Mucosa of rectum (tissue), 2 donors: Measurements from ENCODE around the gene OVOL2.
"Not testable (repeated sequence)": the region's sequence is repeated elsewhere in the genome, so short reads cannot be mapped to it uniquely, and the experiment has no call there.

Experiments
- H3K27ac ChIP-seq, 2 donors: one replicate each; pipeline ENCODE4 v1.7.0; 2013; ENCODE audit warnings: inconsistent platforms in 2 of 2, low read depth in 2 of 2, low read length in 2 of 2
- H3K27me3 ChIP-seq, 2 donors: one replicate each; pipeline ENCODE4 v1.7.0; 2013; ENCODE audit warnings: low read length in 2 of 2; ENCODE audit not compliant: control insufficient read depth in 2 of 2, insufficient read depth in 2 of 2
- H3K36me3 ChIP-seq, 2 donors: one replicate each; pipeline ENCODE4 v1.7.0; 2013; ENCODE audit warnings: low read length in 2 of 2; ENCODE audit not compliant: control insufficient read depth in 2 of 2, insufficient read depth in 2 of 2
- H3K4me1 ChIP-seq, 2 donors: one replicate each; pipeline ENCODE4 v1.7.0; 2013; ENCODE audit warnings: low read length in 2 of 2, mild to moderate bottlenecking in 1 of 2; ENCODE audit not compliant: control insufficient read depth in 2 of 2, insufficient read depth in 2 of 2
- H3K4me3 ChIP-seq, 2 donors: one replicate each; pipeline ENCODE4 v1.7.0; 2013; ENCODE audit warnings: low read length in 2 of 2
- H3K9ac ChIP-seq, 2 donors: one replicate each; pipeline ENCODE4 v1.7.0; 2013; ENCODE audit warnings: low read length in 2 of 2, low read depth in 1 of 2, mild to moderate bottlenecking in 1 of 2
- H3K9me3 ChIP-seq, 2 donors: one replicate each; pipeline ENCODE4 v1.7.0; 2013; ENCODE audit warnings: low read length in 2 of 2; ENCODE audit not compliant: control insufficient read depth in 2 of 2
- donor health status: healthy.
- donor health status: Normal muscosa, but diverticular disease.

The OVOL2 gene

DNA sequence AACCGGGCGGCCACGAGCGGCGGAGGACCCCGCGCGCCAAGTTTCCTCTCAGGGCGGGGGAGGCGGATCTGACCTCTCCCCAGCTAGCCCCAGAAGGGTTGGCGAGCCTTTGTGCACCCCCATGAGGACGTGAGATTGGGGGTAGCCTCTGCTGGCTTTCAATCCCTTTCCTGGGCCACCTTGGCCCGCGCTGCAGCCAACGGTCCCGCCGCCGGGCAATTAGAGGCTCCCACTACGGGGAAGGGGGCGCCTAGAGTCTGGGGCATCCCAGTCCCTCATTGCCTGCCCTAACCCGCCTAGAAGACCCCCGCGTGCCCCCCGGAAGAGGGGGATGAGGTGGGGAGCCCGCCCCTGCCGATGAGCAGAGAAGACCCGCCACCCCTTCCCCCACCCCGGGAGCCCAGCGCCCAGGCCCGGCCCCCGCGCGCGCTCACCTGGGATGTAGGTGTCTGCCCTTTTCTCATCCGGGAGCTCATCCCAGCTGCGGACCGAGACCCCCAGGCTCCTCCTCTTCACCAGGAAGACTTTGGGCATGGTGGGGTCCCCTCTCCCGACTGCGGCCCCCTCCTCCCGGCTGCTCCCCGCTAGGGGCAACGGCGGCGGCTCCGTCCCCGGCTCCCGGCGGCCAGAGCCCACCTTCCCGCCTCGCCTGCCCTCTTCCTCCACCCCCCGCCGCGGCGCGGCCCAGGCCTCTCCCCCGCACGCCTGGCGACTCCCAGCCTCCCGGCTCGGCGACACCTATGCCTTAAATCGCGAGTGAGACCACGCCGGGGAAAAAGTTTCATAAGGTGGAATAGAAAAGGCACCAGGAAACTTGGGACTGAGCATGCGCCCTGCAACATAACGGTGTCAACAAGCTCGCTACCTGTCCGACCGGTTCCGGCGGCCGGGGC, at the start of gene OVOL2:
Gene OVOL2 (minus strand): TSS at position 816 of the 893 bp plus-strand sequence. CDS start 282 bp downstream, at position 534.
- peaks cover 21 to 27% of the 10 kb centered on the region in 2 donors for H3K4me1 ChIP-seq
- no peaks in the 10 kb centered on the region for H3K9me3 ChIP-seq
- H3K27ac ChIP-seq: peak within 1 kb of the TSS; percentile 97 to 98
- peaks cover 0 to 5% of the 10 kb centered on the region in 2 donors for H3K36me3 ChIP-seq
- H3K4me3 ChIP-seq: peak within 1 kb of the TSS; percentile 66
- H3K9ac ChIP-seq: peak within 1 kb of the TSS; percentile 68 to 85
- peaks cover 8 to 14% of the 10 kb centered on the region in 2 donors for H3K27me3 ChIP-seq

DNA sequence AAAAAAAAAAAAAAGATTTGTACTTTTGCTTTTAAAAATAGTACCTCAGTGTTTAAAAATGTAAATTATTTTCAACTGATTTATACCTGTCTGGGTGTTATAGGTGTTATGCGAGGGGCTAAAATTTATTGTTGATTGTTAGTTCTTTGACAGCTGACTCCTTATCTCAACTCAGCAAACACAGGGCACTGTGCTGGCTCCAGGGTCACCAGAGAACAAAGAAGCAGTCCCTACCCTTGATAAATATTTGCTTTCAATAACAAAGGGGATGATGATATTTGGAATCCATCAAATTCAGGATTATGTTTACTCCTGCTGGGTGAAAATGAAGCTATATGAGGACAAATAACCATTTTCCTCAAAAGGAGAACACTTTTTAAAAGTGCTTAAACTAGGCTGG, 45.8 kb upstream of the OVOL2 start:
- H3K36me3 ChIP-seq: no peaks in the 10 kb centered on the region
- H3K4me3 ChIP-seq: no peak overlapping the region
- no peaks in the 10 kb centered on the region for H3K27me3 ChIP-seq
- no peak overlapping the region for H3K27ac ChIP-seq
- H3K4me1 ChIP-seq: no peaks in the 10 kb centered on the region
- H3K9me3 ChIP-seq: no peaks in the 10 kb centered on the region
- no peak overlapping the region for H3K9ac ChIP-seq

GRCh38 chr20:18101125-18101810, 43.6 kb upstream of the OVOL2 start:
- Histone ChIP-seq H3K9me3 (no peaks in the 10 kb centered on the region), H3K4me3 (no peak overlapping the region), H3K27me3 (no peaks in the 10 kb centered on the region), H3K36me3 (no peaks in the 10 kb centered on the region), H3K9ac (no peak overlapping the region), H3K27ac (no peak overlapping the region), H3K4me1 (no peaks in the 10 kb centered on the region)

DNA sequence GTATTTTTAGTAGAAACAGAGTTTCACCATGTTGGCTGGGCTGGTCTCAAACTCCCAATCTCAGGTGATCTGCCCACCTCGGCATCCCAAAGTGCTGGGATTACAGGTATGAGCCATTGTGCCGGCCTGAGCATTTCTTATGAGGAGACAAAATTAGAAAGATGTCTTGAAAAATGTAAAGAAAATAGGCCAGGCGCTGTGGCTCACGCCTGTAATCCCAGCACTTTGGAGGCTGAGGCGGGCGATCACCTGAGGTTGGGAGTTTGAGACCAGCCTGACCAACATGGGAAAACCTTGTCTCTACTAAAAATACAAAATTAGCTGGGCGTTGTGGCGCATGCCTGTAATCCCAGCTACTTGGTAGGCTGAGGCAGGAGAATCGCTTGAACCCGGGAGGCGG, 42.9 kb upstream of the OVOL2 start:
- not testable (repeated sequence) for H3K27me3 ChIP-seq, H3K9ac ChIP-seq, H3K4me1 ChIP-seq, H3K36me3 ChIP-seq, H3K4me3 ChIP-seq, H3K27ac ChIP-seq, H3K9me3 ChIP-seq

DNA sequence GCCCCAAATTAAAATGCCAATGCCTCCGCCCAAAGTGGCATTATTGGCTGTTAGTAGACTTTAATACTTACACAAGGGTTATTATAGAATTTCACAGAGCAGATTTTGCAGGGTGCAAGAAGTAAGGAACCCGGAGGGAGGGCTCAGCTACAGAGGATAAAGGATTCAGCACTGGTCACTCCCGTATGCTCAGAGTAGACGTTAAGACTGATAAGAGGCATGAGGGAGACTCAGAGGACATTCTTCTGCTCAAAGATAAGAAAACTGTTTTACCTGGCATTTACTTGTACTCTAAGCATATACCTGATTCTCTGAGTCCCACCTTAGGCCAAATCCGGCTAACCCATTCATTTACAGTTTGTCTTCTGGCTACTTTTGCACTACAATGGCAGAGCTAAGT, 36.5 kb upstream of the OVOL2 start:
- H3K4me1 ChIP-seq: peaks cover 0 to 5% of the 10 kb centered on the region in 2 donors
- no peaks in the 10 kb centered on the region for H3K27me3 ChIP-seq
- H3K27ac ChIP-seq: no peak overlapping the region
- H3K9ac ChIP-seq: no peak overlapping the region
- no peak overlapping the region for H3K4me3 ChIP-seq
- H3K36me3 ChIP-seq: no peaks in the 10 kb centered on the region
- H3K9me3 ChIP-seq: no peaks in the 10 kb centered on the region

- no peak overlapping the region for H3K27ac ChIP-seq
- no peaks in the 10 kb centered on the region for H3K9me3 ChIP-seq
- peaks cover 0 to 5% of the 10 kb centered on the region in 2 donors for H3K4me1 ChIP-seq
- H3K36me3 ChIP-seq: no peaks in the 10 kb centered on the region
- H3K27me3 ChIP-seq: no peaks in the 10 kb centered on the region
- H3K4me3 ChIP-seq: no peak overlapping the region
- no peak overlapping the region for H3K9ac ChIP-seq
Observed at GRCh38 chr20:18093388-18093787, 35.7 kb upstream of the OVOL2 start.

DNA sequence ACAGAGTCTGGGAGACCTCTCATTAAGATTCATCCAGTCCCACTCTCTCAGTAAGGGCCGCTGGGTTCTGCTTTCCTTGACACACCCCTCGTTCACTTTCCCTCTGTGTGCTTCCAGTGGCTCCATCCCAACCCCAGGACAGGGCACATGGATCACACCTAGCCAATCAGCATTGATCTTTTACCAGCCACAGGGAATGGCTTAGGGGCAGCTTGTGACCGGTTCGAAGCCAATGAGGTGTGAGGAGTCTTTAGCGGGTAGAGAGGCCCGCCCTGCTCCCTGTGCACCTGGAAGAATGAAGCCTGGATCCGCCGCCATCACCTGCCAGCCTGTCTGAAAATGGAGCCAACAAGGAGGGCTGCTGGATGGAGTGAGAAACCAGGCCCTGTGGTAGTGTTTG, 35.2 kb upstream of the OVOL2 start:
- Histone ChIP-seq H3K4me3 (no peak overlapping the region), H3K36me3 (no peaks in the 10 kb centered on the region), H3K27me3 (no peaks in the 10 kb centered on the region), H3K4me1 (peaks cover 0 to 5% of the 10 kb centered on the region in 2 donors), H3K9ac (no peak overlapping the region), H3K27ac (no peak overlapping the region), H3K9me3 (no peaks in the 10 kb centered on the region)

GRCh38 chr20:18091623-18092022, 33.9 kb upstream of the OVOL2 start:
- no peaks in the 10 kb centered on the region for H3K27me3 ChIP-seq
- no peak overlapping the region for H3K9ac ChIP-seq
- H3K4me3 ChIP-seq: no peak overlapping the region
- no peaks in the 10 kb centered on the region for H3K36me3 ChIP-seq
- H3K9me3 ChIP-seq: no peaks in the 10 kb centered on the region
- no peak overlapping the region for H3K27ac ChIP-seq
- peaks cover 0 to 5% of the 10 kb centered on the region in 2 donors for H3K4me1 ChIP-seq

GRCh38 chr20:18090477-18090876, 32.8 kb upstream of the OVOL2 start:
- no peak overlapping the region for H3K9ac ChIP-seq
- peaks cover 0 to 5% of the 10 kb centered on the region in 2 donors for H3K4me1 ChIP-seq
- no peaks in the 10 kb centered on the region for H3K9me3 ChIP-seq
- H3K27ac ChIP-seq: no peak overlapping the region
- H3K36me3 ChIP-seq: no peaks in the 10 kb centered on the region
- no peak overlapping the region for H3K4me3 ChIP-seq
- H3K27me3 ChIP-seq: no peaks in the 10 kb centered on the region

DNA sequence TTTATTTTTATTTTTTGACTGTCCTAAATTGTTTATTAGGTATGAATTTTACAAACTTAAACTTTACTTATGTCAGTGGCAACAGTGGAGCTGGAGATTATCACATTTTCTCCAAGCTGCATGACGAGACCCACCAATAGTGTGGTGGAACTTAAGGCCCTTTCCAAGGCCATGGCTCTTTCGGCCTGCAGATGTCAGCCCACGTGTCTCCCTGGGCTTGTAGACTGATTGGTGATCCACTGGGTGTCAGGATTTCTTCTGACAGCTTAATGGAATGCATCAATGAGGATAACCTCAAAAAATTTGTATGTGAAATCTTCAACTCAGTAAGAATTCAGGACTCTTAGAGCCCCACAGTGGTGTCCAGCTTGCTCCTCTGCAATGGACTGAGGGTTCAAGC, 32.3 kb upstream of the OVOL2 start:
- peaks cover 0 to 5% of the 10 kb centered on the region in 2 donors for H3K4me1 ChIP-seq
- no peak overlapping the region for H3K27ac ChIP-seq
- H3K4me3 ChIP-seq: no peak overlapping the region
- H3K9me3 ChIP-seq: no peaks in the 10 kb centered on the region
- no peaks in the 10 kb centered on the region for H3K27me3 ChIP-seq
- H3K9ac ChIP-seq: no peak overlapping the region
- no peaks in the 10 kb centered on the region for H3K36me3 ChIP-seq
